Measurements from ENCODE around the gene CPNE6. TPM values are rescaled to one million over a fixed set of nuclear protein-coding genes. Genes with fewer than 3 reads are reported as not detected.
A peak's percentile ranks its signal among the peaks of the same experiment; 100 is the strongest.

Gene CPNE6
- total and polyA plus RNA-seq, 2 of the 13 experiments (the other 11 are each of a cell fraction or from before 2014, with no cell fraction given), result not detected

DNA sequence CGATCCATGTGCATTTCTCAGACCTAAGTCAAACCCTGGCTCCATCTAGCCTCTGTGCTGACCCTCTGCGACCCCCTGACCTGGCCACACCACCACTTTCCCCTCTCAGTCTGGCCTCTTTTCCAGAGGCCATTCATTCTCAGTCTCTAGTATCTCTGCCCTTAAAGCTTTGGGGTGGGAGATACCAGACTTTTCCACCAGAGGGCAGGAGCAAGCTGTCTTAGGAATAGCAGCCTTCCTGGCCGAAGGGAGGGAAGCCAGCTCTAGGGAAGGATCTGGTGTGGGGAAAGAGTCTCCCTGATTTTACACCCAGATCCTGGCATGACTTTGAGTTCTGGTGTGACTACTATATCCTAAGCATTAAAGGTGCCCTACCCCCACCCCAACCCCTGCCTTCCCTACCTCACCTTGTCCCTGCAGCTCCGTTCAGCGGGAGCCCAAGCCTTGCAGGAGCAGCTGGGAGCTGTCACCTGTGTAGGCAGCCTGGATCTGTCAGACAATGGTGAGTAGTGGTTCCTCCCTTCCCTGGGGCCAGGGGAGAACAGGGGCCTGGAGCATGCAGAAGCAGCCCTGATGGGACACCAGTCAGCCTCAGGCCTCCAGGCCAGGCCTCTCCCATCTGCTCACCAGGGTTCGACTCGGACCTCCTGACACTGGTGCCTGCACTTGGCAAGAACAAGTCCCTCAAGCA is 13.0 kb upstream of the CPNE6 start (continued):
- TF ChIP-seq ZNF609 (CRISPR knock-in tag; IDR thresholded peaks at IDR 0.05; ENCODE audit: borderline replicate concordance) (no peak), CHD2 (IDR thresholded peaks at IDR 0.05; ENCODE audit: low read depth, low read length) (no peak), ZNF260 (CRISPR knock-in tag; IDR thresholded peaks at IDR 0.05; ENCODE audit: borderline replicate concordance, low read depth) (no peak), HOXD1 (CRISPR knock-in tag; IDR thresholded peaks at IDR 0.05) (no peak), RFX3 (CRISPR knock-in tag; IDR thresholded peaks at IDR 0.05) (no peak), RBM22 (optimal IDR thresholded peaks at IDR 0.05; ENCODE audit: low read length) (no peak), KAT7 (CRISPR knock-in tag; IDR thresholded peaks at IDR 0.05; ENCODE audit: borderline replicate concordance) (no peak; the same call in 1 of the 2 replicates), ZSCAN29 (CRISPR knock-in tag; conservative IDR thresholded peaks at IDR 0.05) (no peak), ZNF264 (CRISPR knock-in tag; IDR thresholded peaks at IDR 0.05) (no peak), XRCC5 (optimal IDR thresholded peaks at IDR 0.05; ENCODE audit: low read length) (peak; percentile 60), RELA (CRISPR knock-in tag; IDR thresholded peaks at IDR 0.05) (0 out of 2 replicates have a peak, but pooled peaks have one; percentile 33), TCF7L2 (IDR thresholded peaks at IDR 0.05; ENCODE audit: low read depth, low read length) (no peak), HIC2 (CRISPR knock-in tag; IDR thresholded peaks at IDR 0.05; ENCODE audit: low read depth) (no peak), SKI (IDR thresholded peaks at IDR 0.05; ENCODE audit: partially characterized antibody) (no peak), ZNF501 (CRISPR knock-in tag; IDR thresholded peaks at IDR 0.05) (peak; percentile 69), NR1H2 (CRISPR knock-in tag; IDR thresholded peaks at IDR 0.05; ENCODE audit: borderline replicate concordance, low read depth) (no peak), ISX (CRISPR knock-in tag; conservative IDR thresholded peaks at IDR 0.05) (no peak)
- TF ChIP-seq, protein P1, sequence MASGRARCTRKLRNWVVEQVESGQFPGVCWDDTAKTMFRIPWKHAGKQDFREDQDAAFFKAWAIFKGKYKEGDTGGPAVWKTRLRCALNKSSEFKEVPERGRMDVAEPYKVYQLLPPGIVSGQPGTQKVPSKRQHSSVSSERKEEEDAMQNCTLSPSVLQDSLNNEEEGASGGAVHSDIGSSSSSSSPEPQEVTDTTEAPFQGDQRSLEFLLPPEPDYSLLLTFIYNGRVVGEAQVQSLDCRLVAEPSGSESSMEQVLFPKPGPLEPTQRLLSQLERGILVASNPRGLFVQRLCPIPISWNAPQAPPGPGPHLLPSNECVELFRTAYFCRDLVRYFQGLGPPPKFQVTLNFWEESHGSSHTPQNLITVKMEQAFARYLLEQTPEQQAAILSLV (CRISPR knock-in tag; IDR thresholded peaks at IDR 0.05; ENCODE audit: borderline replicate concordance), result peak; percentile 56; the same call in 1 of the 2 replicates
- TF ChIP-seq, protein P2, sequence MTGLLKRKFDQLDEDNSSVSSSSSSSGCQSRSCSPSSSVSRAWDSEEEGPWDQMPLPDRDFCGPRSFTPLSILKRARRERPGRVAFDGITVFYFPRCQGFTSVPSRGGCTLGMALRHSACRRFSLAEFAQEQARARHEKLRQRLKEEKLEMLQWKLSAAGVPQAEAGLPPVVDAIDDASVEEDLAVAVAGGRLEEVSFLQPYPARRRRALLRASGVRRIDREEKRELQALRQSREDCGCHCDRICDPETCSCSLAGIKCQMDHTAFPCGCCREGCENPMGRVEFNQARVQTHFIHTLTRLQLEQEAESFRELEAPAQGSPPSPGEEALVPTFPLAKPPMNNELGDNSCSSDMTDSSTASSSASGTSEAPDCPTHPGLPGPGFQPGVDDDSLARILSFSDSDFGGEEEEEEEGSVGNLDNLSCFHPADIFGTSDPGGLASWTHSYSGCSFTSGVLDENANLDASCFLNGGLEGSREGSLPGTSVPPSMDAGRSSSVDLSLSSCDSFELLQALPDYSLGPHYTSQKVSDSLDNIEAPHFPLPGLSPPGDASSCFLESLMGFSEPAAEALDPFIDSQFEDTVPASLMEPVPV (CRISPR knock-in tag; IDR thresholded peaks at IDR 0.05), result no peak

Measured in HepG2 (cell line).